Measurements from ENCODE around the gene CEP350. TPM values are rescaled to one million over a fixed set of nuclear protein-coding genes. Genes with fewer than 3 reads are reported as not detected.

Gene CEP350
- total RNA-seq, 1 experiment from 2014 or later = 17.1 TPM

DNA sequence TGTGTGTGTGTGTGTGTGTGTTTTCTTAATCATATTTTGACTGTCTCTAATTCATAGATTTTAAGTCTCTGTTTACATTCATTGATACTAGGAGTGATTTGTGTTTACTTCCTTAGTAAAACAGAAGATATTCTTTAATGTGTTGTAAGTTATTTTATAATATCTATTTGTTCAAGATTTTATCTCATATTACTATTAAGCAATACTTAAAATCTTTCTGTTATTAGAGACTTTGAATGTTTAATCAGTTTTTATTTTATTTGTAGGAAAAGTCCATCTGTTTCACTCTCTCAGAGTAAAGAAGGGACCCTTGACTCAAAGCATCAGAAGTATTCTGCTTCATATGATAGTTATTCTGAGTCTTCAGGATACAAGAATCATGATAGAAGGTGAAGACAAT, 89.2 kb downstream of the CEP350 start:
- TF ChIP-seq EZH2 (IDR thresholded peaks at IDR 0.05; ENCODE audit: low read length, unreplicated experiment) (no peak), EZH2phosphoT487 (IDR thresholded peaks at IDR 0.05; ENCODE audit: borderline replicate concordance, low read length) (no peak)
- TF ChIP-seq, protein P1, sequence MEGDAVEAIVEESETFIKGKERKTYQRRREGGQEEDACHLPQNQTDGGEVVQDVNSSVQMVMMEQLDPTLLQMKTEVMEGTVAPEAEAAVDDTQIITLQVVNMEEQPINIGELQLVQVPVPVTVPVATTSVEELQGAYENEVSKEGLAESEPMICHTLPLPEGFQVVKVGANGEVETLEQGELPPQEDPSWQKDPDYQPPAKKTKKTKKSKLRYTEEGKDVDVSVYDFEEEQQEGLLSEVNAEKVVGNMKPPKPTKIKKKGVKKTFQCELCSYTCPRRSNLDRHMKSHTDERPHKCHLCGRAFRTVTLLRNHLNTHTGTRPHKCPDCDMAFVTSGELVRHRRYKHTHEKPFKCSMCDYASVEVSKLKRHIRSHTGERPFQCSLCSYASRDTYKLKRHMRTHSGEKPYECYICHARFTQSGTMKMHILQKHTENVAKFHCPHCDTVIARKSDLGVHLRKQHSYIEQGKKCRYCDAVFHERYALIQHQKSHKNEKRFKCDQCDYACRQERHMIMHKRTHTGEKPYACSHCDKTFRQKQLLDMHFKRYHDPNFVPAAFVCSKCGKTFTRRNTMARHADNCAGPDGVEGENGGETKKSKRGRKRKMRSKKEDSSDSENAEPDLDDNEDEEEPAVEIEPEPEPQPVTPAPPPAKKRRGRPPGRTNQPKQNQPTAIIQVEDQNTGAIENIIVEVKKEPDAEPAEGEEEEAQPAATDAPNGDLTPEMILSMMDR (conservative IDR thresholded peaks at IDR 0.05; ENCODE audit: low read depth, low read length) = no peak
- Histone ChIP-seq H3K4me2 (ENCODE audit: low read length) (no peak overlapping the region), H3K9ac (ENCODE audit: low read length) (no peak overlapping the region), H3K27ac (ENCODE audit: low read length) (peak overlapping the region; percentile 49), H3K79me2 (ENCODE audit: low read length) (no peaks in the 10 kb centered on the region), H3K36me3 (ENCODE audit: low read depth, low read length) (no peaks in the 10 kb centered on the region; the same call in 1 of the 2 replicates), H2AFZ (ENCODE audit: low read length) (no peak overlapping the region), H3F3A (ENCODE audit: low read length, unreplicated experiment) (no peaks in the 10 kb centered on the region), H3K27me3 (ENCODE audit: low read length) (no peaks in the 10 kb centered on the region), H3K4me3 (ENCODE audit: low read length) (no peak overlapping the region), H3K4me1 (ENCODE audit: insufficient read depth, low read length) (peaks cover 24% of the 10 kb centered on the region), H3K9me3 (ENCODE audit: low read length) (no peaks in the 10 kb centered on the region), H3K9me2 (replicated peaks; ENCODE audit: low read length) (no peaks in the 10 kb centered on the region), H4K20me1 (ENCODE audit: low read length) (no peaks in the 10 kb centered on the region)
- ChIA-PET CTCF (no interaction called here), POLR2A (ENCODE audit: unreplicated experiment) (no interaction called here)
- intact Hi-C loops (cut with micrococcal nuclease) = loop anchor here (1.0 kb wide), 1 partner anchor 114 kb away; no protein-coding TSS in a partner anchor
- BruUV-seq (replicated peaks) = no TSS peak
- ATAC-seq (no peak), DNase-seq (no peak)

DNA sequence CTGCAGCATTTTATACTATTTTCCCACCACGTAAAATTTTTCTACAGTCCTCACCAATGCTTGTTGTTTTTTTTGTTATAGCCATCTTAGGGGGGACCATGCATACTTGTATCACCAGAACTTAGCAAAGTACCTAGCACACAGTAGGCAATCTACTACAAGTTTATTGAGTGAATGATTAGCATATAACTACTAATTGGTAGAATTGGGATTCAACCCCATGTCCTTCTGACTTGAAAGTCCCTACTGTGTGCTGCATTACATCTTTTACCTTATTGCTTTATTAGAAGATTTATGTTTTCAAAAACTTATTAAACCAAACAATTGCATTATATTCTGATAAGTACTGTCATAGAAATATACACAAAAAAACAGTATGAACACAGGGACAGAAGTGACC, 92.1 kb downstream of the CEP350 start:
- no peaks in the 10 kb centered on the region for H4K20me1 ChIP-seq (ENCODE audit: low read length)
- ChIA-PET POLR2A (ENCODE audit: unreplicated experiment) (interaction anchor here (0.7 kb wide), 1 partner anchor 159 kb away, joined by 3 read pairs; no protein-coding TSS in a partner anchor), CTCF (no interaction called here)
- H2AFZ ChIP-seq (ENCODE audit: low read length) = no peak overlapping the region
- no peaks in the 10 kb centered on the region for H3K79me2 ChIP-seq (ENCODE audit: low read length)
- H3K27me3 ChIP-seq (ENCODE audit: low read length) = no peaks in the 10 kb centered on the region
- TF ChIP-seq, protein P1 (conservative IDR thresholded peaks at IDR 0.05; ENCODE audit: low read depth, low read length) = no peak
- DNase-seq (no peak), ATAC-seq (no peak)
- H3K4me3 ChIP-seq (ENCODE audit: low read length) = no peak overlapping the region
- H3K4me1 ChIP-seq (ENCODE audit: insufficient read depth, low read length) = peaks cover 17% of the 10 kb centered on the region
- H3K9me3 ChIP-seq (ENCODE audit: low read length) = no peaks in the 10 kb centered on the region
- intact Hi-C loops (cut with micrococcal nuclease) = no loop called here
- H3F3A ChIP-seq (ENCODE audit: low read length, unreplicated experiment) = no peaks in the 10 kb centered on the region
- BruUV-seq (replicated peaks) = no TSS peak
- H3K9me2 ChIP-seq (replicated peaks; ENCODE audit: low read length) = no peaks in the 10 kb centered on the region
- peaks cover 7% of the 10 kb centered on the region for H3K36me3 ChIP-seq (ENCODE audit: low read depth, low read length)
- no peak overlapping the region for H3K9ac ChIP-seq (ENCODE audit: low read length)
- no peak overlapping the region for H3K27ac ChIP-seq (ENCODE audit: low read length)
- H3K4me2 ChIP-seq (ENCODE audit: low read length) = no peak overlapping the region

DNA sequence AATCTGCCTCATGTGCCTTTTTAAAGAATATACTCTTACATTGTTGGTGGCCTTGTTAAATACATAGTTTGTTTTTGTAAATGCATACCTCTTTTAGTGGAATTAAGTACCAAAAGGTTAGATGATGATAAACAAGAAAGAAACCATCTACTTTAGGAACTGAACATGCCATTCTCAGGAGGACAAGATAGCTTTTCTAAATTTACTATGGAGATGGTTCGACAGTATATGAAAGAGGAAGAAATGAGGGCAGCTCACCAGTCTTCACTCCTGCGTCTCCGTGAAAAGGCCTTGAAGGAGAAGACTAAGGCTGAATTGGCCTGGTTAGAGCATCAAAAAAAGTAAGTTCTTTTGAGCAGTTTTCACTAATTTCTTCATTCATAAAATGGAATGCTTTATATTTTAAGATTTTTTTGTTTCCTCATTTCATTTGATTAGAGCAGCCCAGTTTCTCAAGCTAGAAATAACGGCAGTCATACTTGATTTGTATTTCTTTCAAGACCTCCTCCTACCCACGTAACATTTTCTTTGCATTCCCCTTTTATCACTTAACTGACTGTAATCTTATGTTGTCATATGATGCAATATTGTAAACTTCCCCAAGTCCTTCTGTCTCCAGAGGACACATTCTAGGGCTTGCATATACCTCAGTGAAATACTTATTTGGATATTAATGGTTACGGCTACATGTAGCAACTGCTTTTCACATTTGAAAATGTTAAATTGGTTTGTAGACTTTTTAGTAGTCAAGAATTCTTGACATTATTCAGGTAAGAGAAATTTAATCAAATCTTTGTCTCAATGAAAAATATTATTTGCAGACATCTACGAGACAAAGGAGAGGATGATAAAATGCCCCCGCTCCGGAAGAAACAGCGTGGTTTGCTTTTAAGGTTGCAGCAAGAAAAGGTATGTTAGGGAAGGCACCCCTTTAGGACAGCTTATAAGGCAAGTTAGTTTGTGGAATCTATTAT, 99.3 kb downstream of the CEP350 start:
- Histone ChIP-seq H2AFZ (ENCODE audit: low read length) (no peak overlapping the region), H3K36me3 (ENCODE audit: low read depth, low read length) (peaks cover 13% of the 10 kb centered on the region), H3K27ac (ENCODE audit: low read length) (no peak overlapping the region), H3K27me3 (ENCODE audit: low read length) (no peaks in the 10 kb centered on the region), H3K9me2 (replicated peaks; ENCODE audit: low read length) (no peaks in the 10 kb centered on the region), H3K4me1 (ENCODE audit: insufficient read depth, low read length) (no peaks in the 10 kb centered on the region), H3K4me3 (ENCODE audit: low read length) (no peak overlapping the region), H3K4me2 (ENCODE audit: low read length) (no peak overlapping the region), H4K20me1 (ENCODE audit: low read length) (no peaks in the 10 kb centered on the region), H3K9me3 (ENCODE audit: low read length) (no peaks in the 10 kb centered on the region), H3K79me2 (ENCODE audit: low read length) (no peaks in the 10 kb centered on the region), H3F3A (ENCODE audit: low read length, unreplicated experiment) (no peaks in the 10 kb centered on the region), H3K9ac (ENCODE audit: low read length) (no peak overlapping the region)
- CTCF ChIA-PET = no interaction called here
- no TSS peak for BruUV-seq (replicated peaks)
- TF ChIP-seq EZH2phosphoT487 (IDR thresholded peaks at IDR 0.05; ENCODE audit: borderline replicate concordance, low read length) = no peak
- TF ChIP-seq, protein P1 (conservative IDR thresholded peaks at IDR 0.05; ENCODE audit: low read depth, low read length) = no peak
- no peak for TF ChIP-seq EZH2 (IDR thresholded peaks at IDR 0.05; ENCODE audit: low read length, unreplicated experiment)
- no peak for ATAC-seq
- intact Hi-C loops (cut with micrococcal nuclease) = no loop called here
- POLR2A ChIA-PET (ENCODE audit: unreplicated experiment) = no interaction called here
- no peak for DNase-seq

Data from PC-3 (cell line).